GM13977 (cell line): ENCODE measurements around the gene ITGB6.

ENCODE experiments used
- DNase-seq: peaks from one replicate; pipeline ENCODE4 v3.0.0; 2012; ENCODE audit warnings: low spot score
- in situ Hi-C: fragments of 300-500 bp; cut with MboI; formaldehyde crosslinking; loops from one replicate; pipeline ENCODE4 v1.12.0; 2022; ENCODE audit warnings: low sequenced_read_pairs, low pct_unique_long_range_greater_than_20kb, mixed read lengths, inconsistent platforms; ENCODE audit not compliant: unreplicated experiment
- TF ChIP-seq, protein P1 (sequence below): IDR thresholded peaks from 2 replicates; pipeline ENCODE4 v1.5.1; 2012; ENCODE audit warnings: mild to moderate bottlenecking, control low read depth; ENCODE audit not compliant: insufficient read depth; ENCODE audit errors: extremely low read depth, missing control alignments

ITGB6 gene

DNA sequence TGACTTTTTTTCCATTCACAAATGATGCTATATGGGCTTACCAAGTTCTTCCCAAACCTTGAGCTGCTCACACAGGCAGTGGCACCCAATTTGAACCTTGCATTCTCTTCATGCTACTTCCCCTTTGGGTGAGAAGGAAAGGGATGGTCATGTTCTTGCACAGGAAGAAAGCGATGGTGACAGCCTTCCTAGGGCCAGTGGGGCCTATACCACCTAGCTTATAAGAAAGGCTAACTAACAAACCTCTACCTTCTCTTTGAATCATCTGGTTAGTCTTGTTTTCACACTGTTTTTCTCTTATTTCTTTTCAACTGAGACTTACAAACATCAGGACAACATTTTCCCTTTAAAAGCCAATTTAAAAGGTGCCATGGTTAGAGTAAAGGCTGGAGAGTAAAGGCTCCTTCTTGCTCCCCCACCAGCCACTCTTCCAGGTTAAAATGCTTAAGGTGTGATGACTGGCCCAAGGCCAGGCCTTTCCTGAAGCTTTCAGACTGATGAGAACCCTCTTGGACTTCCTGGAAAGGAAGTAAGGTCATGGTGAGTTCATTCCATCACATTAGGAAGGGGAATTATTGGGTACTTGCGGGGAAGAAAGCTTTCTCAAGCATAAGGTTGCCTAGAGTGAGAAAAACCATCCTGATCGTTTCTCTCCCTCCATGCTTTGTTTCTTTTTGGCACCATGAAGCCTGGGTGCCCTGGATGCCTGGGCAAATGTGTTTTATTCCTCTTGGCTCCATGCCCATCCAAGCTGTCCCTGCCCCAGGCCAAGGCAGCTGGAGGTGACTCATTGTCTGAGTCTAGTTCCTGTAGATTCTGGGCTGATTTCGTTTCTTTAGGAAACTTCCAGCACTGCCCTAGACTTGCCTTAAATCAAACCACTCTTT lies 41.4 kb upstream of the ITGB6 start:
- DNase-seq = no peak

DNA sequence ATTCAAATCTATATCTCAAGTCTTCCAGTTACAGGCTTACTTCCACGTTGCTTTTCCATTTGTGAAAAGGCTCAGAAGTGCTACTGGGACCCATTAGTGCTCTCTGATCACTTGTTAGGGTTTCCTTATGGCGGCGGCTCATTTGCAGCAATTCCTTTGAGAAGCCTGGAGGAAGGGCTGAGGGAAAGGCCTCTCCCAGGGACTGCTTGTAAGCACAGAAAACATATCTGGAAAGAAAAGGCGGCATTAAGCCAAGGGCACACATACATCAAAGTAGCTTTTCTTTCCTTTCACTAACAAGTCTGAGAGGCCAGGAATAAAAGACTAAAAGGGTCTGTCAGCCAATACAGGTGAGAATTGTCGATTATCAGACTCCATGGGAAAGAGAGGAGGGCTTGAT lies 39.4 kb upstream of the ITGB6 start:
- in situ Hi-C loops = no loop called here
- DNase-seq = no peak
- TF ChIP-seq, protein P1, sequence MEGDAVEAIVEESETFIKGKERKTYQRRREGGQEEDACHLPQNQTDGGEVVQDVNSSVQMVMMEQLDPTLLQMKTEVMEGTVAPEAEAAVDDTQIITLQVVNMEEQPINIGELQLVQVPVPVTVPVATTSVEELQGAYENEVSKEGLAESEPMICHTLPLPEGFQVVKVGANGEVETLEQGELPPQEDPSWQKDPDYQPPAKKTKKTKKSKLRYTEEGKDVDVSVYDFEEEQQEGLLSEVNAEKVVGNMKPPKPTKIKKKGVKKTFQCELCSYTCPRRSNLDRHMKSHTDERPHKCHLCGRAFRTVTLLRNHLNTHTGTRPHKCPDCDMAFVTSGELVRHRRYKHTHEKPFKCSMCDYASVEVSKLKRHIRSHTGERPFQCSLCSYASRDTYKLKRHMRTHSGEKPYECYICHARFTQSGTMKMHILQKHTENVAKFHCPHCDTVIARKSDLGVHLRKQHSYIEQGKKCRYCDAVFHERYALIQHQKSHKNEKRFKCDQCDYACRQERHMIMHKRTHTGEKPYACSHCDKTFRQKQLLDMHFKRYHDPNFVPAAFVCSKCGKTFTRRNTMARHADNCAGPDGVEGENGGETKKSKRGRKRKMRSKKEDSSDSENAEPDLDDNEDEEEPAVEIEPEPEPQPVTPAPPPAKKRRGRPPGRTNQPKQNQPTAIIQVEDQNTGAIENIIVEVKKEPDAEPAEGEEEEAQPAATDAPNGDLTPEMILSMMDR = no peak

More for the DNA sequence above, 41.4 kb upstream of the ITGB6 start:
- TF ChIP-seq, protein P1 = no peak
- in situ Hi-C loops = no loop called here

DNA sequence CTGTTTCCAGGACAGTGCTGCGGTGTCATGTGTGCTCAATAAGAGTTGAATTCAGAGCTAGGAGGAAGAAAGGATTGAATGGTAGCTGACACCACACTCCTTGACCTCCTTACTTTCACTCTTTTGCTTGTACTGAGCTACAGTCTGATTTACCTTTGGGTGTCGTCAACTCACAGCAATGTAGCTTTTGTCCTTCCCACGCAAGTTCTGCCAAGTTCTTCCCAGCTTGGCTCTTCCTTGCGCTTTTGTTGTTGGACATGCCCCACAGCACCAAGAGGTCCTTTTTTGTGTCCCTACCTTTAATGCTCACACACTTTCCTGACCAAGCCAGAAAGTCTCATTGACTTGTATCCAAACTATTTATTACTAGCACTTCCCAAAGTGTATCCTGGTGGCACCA lies 38.3 kb upstream of the ITGB6 start:
- in situ Hi-C loops = no loop called here
- TF ChIP-seq, protein P1 = no peak
- no peak for DNase-seq

DNA sequence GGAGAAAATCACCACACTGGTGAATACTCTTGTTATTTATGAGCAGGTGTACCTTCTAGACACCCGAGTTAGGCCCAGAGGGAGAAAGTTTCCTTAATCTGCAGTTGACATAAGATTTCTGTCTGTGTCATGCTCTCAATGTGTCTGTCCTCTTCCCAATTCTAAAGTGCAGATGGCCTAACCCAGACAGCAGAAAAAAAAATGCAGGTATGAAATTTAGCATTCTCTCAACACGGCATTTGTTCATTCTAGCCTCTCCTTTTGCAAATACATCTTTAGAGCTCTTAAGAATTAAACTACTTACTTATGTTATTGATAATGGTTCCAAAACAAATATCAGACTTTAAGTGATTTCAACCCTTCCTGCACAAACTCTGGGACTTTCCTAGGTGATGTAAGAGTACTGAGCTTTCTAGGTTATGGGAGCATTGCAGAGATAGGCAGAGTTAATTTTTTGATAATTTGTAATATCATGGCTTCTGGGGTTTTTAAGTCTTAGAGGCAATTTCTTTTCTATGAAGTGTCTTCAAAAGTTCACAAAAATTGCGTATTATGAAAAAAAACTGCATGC lies 32.9 kb upstream of the ITGB6 start:
- in situ Hi-C loops = no loop called here
- TF ChIP-seq, protein P1 = no peak
- no peak for DNase-seq

DNA sequence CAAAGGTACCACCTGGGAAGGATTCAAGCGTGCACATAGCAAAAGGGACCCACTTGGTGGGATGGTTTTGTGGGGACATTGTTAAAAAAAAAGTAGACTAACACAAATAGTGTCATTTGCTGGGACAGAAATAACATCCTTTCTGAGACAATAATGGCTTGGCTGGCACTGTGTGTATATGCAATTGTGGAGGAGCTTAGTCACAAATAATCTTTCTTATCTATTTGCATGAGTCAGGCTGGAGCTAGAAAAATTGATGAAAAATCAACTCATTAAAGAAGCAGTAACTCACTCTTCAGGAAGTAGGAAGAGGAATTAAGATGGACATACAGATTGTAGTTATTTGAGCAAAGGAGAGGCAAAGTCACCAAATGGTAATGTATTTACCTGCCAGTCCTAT lies 29.5 kb upstream of the ITGB6 start:
- in situ Hi-C loops = no loop called here
- DNase-seq = no peak
- TF ChIP-seq, protein P1 = no peak

DNA sequence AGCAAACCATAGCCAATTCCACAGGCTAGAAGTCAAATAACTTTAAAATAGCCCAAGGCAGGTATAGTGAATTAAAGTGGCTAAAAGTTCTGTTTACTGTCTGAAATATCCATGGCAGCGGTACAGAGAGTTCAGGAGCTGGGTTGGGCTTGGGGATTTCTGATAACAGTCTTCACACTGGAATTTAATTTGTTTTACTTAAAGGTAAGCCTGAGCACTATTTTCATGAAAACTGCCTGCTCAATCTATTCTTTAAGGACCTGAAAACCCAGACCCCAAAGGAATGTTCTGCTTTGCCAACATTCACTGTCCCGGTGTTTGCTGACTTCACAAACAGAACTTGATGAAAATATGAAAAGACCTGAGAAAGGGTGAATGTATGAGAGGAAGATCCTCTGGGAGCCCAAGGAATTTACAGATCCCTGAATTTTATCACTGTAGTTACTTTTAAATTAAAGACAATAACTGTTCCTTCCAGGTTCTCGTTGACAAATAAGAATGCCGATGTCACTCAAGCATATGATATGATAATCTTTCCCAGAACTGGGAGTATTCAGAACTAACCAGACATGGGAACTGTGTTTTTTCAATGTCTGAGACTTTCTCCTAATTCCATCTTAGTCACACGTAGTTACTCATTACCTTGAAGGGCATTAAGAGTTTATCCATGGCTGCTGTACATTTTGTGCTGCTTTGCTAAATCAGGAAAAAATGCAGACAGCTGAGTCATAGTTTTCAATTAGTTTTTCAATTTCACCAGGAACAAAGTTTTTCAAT lies 28.3 kb upstream of the ITGB6 start:
- DNase-seq = no peak
- TF ChIP-seq, protein P1 = no peak
- in situ Hi-C loops = no loop called here
